NCI-H2227 treated with DMSO at 0.1 percent for 48 hours (cell line): Measurements from ENCODE around the gene VPS26B.
"Not testable (repeated sequence)": the region's sequence is repeated elsewhere in the genome, so short reads cannot be mapped to it uniquely, and the experiment has no call there.

ENCODE experiments used
- DNase-seq: peaks from one replicate; lab custom pipeline; 2025; lab: John Stamatoyannopoulos, UW

Gene VPS26B

GRCh38 chr11:134282121-134283045 lies 57.9 kb downstream of the VPS26B start:
- no peak for DNase-seq

- DNase-seq, result no peak
These were observed 59.2 kb downstream of the VPS26B start for GRCh38 chr11:134283461-134284230.

- DNase-seq, result not testable (repeated sequence)
These were observed 59.9 kb downstream of the VPS26B start for GRCh38 chr11:134284349-134284748.

- DNase-seq, result no peak
These were observed 63.1 kb downstream of the VPS26B start for GRCh38 chr11:134287561-134287960.

- DNase-seq, result no peak
These were observed 64.0 kb downstream of the VPS26B start for GRCh38 chr11:134288486-134288885.

GRCh38 chr11:134289167-134289566 lies 64.7 kb downstream of the VPS26B start:
- DNase-seq, result no peak

- DNase-seq, result peak; percentile 7
These were observed 65.3 kb downstream of the VPS26B start for GRCh38 chr11:134289789-134290188.

GRCh38 chr11:134290646-134291045 lies 66.2 kb downstream of the VPS26B start:
- DNase-seq, result no peak

- no peak for DNase-seq
These were observed 66.7 kb downstream of the VPS26B start for GRCh38 chr11:134291196-134291595.

- DNase-seq, result no peak
These were observed 68.2 kb downstream of the VPS26B start for GRCh38 chr11:134292661-134293060.

GRCh38 chr11:134293119-134294113 lies 68.9 kb downstream of the VPS26B start:
- no peak for DNase-seq

GRCh38 chr11:134294664-134295063 lies 70.2 kb downstream of the VPS26B start:
- no peak for DNase-seq
